Epidermal melanocyte (primary cell): Measurements from ENCODE around the gene MAGED2.
"Not testable (repeated sequence)": the region's sequence is repeated elsewhere in the genome, so short reads cannot be mapped to it uniquely, and the experiment has no call there.

Experiments
- DNase-seq: peaks from one replicate; pipeline ENCODE4 v3.0.0; 2011; ENCODE audit warnings: low spot score; ENCODE audit not compliant: insufficient read length

MAGED2 gene, protein sequence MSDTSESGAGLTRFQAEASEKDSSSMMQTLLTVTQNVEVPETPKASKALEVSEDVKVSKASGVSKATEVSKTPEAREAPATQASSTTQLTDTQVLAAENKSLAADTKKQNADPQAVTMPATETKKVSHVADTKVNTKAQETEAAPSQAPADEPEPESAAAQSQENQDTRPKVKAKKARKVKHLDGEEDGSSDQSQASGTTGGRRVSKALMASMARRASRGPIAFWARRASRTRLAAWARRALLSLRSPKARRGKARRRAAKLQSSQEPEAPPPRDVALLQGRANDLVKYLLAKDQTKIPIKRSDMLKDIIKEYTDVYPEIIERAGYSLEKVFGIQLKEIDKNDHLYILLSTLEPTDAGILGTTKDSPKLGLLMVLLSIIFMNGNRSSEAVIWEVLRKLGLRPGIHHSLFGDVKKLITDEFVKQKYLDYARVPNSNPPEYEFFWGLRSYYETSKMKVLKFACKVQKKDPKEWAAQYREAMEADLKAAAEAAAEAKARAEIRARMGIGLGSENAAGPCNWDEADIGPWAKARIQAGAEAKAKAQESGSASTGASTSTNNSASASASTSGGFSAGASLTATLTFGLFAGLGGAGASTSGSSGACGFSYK

DNA sequence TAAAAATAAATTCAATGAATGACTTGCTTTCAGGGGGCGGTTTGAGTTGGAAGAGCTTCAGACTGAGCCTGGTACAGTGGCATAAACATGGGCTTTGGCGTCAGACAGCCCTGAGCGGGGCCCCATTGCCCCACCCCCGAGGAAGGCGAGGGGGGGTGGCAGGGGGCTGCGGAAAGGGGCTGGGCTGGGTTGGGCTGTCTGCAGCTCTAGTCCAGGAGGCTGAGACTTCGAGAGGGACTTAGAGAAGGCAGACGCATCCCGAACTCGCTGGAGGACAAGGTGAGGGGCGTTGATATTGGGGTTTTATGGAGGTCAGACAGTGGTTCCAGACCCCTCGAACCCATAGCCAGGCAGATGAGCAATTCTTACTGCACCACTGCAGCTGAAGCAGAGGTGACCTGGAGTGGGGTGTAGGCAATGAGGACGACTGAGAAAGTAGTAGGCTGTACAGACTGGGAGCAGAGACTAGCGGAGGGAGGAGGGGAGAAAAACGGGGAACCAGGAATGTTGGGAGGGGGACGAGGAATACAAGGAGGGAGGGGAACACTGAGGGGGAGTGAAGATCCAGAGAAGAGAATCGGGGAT, at the start of gene MAGED2:
Gene MAGED2, plus strand, starts transcription at position 222 of the 585 bp plus-strand sequence. CDS start 1,587 bp downstream, outside the sequence.
- DNase-seq, result peak; percentile 34

DNA sequence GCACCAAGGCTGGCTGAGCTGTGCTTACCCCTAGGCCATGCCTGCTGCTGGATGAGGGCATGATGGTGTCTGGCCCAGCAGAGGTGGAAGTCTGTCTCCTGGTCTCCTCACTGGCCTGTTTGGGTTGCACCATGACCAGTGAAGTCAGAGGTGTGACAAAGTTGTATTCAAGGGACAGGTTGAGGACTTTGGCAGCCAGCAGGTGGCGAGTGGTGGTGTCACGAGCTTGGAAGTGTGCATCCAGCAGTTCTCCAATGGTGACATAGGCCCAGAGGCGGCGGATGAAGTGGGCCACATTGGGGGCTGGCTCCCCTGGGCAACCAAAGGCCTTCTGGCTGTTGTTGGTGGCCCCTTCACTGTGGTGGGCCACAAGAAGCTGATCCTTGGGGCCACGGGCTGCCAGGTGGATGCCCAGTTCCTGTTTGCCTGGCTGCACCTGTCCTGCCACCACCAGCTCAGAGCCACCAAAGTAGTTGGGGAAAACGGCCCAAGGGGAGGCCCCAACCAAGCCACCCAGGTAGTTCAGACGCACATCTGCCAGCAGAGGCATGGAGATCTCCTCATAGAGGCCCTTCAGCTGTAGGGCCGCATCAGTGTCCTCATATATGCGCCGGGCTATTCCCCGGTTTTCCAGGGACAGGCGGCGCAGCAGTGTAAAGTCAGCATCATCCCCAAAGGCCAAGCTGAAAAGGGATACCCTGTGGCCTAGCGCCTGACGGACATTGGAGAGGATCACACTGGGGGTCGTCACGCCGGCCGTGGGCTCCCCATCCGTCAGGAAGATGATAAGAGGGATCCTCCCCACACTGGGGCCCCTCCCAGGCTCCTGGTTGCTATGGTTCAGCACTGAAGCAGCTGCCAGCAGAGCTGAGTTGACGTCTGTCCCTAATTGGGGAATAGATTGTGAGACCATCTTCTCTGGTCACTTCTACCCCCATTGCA, 49.2 kb upstream of the MAGED2 start:
- DNase-seq, result no peak

DNA sequence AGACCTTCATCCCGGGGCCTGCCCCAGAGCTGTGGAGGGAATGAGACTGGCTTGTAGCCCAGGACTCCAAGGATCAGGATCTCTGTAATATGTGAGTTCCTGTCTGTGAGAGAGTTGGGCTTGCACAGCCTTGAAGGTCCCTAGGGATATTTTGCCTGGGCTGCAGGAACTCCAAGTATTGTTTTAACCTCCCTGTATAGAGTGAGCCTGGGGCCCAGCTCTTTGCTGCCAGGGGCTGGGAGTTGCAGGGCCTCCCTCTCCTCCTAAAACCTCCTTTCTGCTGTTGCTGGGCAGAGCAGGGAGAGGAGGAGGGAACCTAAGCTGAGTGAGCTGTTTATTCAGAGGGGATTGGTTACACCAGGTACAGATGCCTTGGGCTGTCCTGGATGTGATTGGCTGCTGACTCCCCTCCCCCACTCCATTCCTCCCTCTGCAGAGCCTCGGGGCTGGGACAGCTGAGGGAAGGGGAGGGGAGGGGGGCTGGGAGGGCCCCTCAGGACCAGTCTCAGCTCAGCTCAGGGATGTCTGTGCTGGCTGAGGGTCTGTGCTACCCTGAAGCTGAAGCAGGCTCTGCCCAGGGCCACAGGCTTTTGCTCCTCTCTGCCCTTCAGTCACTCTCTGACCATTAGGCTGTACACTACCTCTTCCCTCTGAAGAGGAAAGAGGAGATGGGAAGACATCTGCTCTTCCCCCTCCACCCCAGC, 33.0 kb upstream of the MAGED2 start:
- not testable (repeated sequence) for DNase-seq

DNA sequence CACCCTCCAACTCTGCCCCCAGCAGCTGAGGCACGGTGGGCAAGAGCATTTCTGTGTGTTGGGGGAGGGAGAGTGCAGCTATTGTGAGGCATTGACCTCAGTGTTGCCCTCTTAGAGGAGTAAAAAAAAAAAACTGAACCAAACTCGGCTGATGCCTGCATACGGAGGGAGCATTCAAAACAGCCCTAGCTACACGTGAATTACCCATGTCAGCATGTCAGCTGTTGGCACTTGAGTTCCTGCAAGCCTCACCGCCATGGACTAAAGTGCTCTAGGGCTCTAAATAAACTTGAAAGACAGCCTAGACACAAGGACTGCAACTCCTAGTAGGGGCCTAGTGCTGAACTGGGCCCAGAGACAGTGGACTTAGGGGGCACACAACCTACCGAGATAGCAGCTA, 31.5 kb upstream of the MAGED2 start:
- no peak for DNase-seq

DNA sequence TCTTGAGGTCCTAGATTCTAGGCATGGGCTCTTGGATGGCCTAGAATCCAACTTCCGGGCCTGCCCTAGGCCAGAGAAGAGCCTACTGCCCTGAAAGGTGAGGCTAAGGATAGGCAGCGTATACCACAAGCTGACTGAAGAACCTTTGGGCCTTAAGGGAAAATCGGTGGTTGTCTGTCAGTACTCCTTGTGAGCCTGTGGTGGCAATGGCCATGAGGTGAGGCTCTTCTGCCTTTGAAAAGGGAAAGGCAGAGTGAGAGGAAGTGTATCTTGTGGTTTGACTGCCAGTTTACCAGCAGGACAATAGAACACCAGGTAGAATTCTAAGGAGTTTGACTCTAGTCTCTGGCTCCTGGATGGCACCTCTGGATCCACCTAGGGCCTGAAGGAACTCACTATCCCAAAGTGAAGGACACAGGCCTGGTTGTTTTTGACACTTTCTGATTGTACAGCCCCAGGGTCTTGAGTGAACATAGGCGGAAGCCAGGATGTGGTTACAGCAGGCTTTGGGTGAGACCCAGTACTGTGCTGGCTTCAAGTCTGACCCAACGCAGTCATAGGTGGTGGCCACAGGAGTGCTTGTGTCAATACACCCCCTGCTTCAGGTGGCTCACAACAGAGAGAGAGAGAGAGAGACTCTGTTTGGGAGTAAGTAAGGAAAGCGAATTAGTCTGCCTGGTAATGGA, 30.4 kb upstream of the MAGED2 start:
- no peak for DNase-seq

DNA sequence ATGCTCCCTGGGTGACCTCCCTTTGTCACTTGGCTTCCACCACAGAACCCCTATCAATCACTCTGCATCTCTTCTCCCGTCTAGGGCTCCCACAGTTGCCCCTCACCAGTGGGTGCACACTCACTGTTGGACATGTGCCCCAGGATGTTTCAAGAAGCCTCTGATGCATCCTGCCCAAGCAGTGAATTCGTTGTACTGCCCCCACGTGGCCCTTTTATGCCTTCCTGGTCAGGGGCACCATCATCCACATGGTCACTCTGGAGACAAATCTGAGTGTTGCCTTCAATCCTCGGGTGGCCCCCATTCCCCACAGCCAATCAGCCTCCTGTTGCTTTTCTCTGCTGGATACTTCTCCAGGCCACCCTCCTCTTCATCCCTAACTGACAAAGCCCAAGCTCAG, 21.6 kb upstream of the MAGED2 start:
- DNase-seq, result no peak

DNA sequence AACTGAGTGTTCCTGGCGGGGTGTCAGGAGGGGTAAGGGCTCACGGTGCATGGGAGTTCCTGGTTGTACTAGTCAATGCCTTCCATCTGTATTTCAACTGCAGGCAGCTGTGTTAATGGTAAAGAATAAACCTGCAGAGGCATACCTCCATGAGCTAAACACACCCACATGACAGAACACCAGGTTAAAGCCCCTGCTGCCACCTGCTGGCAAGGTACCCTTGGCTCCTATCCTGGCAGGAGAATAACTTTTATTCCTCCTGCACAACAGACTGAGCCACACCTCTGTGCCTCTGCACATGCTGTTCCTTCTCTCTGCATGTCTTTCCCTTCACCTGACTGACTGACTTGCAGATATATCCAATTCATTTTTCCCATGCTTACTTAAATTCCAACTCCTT, 20.6 kb upstream of the MAGED2 start:
- no peak for DNase-seq

DNA sequence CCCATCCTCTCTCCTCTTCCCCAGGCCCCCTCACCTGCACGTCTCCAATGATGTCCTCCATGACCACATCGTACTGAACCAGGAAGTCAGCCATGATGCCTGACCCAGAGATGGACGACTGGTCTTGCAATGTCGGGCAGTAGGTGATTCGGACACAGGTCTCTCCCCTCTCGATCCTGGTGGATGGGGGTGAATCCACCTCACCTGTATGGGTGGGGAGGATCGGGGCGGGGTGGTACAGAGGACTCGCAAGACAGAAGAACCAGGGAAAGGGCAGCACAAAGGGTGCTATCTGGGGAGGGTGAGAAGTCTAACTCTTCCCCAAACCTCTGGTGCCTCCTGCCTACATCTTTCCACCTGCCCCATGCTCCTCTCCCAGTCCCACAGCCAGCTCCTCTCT, 19.1 kb upstream of the MAGED2 start:
- no peak for DNase-seq

DNA sequence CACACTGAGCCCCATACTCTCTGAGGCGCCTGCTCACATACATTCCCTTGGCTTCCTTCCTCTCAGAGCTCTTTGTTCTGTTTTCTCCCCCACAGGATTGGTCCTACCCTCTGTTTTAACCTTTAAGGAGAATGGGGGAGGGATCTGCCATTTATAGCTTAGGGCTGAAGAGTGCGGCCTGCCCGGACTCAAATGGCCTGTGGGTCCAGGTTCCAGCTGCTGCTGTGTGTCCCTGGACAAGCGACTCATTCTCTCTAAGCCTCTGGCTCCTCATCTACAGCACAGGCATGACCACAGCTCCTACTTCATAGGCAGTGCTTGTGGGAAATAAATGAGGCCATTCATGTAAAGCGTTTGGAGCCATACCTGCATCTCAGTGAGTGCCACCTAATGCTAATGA, 18.1 kb upstream of the MAGED2 start:
- DNase-seq, result not testable (repeated sequence)

DNA sequence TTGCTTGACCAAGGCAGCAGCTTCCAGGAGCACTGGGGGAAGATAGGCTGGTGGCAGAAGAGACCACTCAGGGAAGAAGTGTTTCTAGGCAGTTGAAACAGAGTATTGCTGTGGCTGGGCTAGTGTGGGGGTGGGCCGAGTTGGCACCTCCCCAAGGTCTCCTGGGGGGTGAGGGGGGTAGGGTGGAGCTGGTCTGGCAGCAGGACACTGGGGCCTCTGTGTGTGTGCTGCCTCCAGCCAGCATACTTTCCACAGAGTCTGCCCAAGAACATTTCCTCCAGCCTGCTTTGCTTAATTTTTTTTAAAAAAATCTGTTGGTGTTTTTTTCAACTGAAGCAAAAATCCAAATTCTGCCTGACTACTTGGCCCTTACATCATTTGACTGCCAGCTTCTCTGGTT, 13.5 kb upstream of the MAGED2 start:
- no peak for DNase-seq

DNA sequence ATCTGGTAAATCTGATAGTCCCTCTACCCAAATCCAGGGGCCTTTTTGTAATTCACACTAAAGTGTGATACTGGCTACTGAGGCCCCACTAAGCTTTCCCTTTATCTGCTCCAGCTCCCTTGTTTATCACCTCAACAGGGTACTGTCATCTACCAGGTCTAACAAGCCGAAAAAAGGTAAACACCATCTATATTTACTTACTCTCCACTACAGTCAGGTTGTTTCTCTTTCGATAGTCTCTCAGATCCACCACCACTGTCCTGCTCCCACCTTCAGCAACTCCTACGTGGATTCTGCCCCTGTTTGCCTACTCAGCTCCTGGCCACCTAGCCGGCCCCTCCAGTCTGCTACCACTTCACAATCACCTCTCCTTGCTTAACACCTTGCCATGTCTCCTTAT, 12.8 kb upstream of the MAGED2 start:
- no peak for DNase-seq

DNA sequence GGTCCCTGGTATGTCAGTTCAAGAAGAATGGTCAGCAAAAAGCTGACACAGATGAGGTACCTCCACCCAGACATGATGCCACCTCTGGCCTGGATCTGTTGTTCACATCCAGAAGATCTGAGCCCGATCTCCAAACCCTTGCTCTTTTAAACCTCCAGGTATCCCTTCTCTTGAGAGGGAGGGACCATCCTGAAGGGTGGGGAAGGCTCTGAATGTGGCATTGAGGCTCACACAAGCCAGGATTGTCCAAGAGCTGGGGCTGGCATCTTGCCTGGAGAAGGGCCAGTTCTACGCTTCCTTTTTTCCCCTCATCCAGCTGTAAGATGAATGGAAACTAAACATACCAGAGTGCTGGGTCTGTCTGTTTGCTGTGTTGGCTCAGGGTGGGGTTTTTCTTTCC, 9.4 kb upstream of the MAGED2 start, which contains the start of gene ITIH6:
Gene ITIH6, minus strand, starts transcription at position 119 of the 400 bp plus-strand sequence. Its CDS starts 45 bp downstream, at position 74.
- no peak for DNase-seq

DNA sequence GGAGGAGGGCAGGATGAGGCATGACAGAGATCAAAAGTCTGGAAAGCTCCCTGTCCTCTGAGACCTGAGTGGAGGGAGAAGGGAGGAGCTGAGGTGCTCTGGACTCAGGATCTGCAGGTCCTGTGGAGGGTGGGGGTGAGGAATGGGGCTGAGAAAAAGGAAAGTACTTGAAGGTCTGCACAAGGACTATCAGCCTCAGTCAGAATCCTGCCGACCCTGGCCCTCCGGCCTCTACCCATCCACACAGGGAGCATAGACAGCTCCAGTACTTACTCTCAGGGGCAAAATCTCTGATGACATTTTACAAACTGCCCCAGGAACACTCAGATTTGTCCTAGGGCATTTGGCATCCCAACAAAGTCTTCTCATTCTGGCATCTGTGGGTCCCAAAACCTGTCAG, 8.5 kb upstream of the MAGED2 start:
- no peak for DNase-seq

DNA sequence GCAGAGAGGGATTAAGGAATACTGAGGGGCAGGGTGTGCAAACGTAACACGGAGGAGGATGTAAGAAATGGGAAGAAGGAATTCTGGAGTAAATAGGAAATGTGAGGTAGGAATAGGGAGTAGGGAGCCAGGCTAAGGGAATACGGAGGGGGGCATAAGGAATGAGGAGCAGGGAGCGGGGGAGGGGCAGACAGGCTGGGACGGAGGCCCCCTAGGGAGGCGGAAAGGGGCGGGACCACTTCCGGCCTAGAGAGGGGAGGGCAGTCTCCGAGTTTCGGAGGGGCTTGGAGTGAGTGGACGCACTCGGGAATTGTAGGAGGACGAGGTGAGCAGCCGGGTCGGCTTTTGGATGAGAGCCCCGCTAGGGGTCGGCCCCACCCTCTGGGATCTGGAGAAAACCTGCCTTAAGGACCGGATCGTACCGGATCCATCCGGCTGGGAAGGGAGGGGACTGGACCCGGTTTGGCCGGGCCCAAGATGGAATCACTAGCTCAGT, 612 bp downstream of the MAGED2 start:
- DNase-seq, result peak; percentile 23

DNA sequence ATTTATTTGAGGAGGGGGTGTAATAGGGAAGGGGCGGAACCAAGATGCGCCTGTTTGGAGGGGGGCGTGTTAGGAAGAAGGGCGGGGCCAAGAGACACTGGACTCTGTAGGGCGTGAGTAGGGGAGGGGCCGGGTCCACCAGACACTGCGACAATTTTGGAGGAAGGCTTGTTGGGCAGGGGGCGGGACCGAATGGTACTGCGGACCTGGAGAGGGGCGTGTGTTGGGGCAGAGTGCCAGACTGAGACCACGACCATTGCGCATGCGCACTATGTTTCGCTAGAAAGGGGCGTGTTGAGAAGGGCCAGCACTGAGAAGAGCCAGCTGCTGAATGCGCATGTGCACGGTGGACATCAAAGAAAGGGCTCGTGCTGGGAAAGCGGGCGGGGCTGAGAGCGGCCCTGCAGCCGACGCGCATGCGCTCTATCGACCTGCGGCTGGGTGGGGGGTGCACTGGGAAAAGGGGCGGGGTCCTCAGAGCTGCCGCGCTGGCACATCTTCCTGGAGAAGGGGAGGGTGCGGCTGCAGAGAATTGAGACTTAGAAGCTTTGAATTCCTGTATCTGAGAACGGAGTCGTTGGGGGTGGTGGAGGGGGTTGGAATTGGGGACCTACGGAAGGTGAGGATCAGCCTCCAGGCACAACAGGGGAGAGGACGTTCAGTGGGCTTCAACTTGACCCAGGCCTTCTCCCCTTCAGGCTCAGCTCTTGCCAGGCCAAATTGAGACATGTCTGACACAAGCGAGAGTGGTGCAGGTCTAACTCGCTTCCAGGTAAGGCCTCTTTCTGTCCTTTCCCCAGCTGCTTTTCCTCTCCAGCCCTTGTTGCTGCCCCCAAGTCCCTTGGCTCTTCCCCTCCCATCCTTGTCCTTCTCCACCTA, 1.3 kb downstream of the MAGED2 start:
- peak; percentile 77 for DNase-seq

DNA sequence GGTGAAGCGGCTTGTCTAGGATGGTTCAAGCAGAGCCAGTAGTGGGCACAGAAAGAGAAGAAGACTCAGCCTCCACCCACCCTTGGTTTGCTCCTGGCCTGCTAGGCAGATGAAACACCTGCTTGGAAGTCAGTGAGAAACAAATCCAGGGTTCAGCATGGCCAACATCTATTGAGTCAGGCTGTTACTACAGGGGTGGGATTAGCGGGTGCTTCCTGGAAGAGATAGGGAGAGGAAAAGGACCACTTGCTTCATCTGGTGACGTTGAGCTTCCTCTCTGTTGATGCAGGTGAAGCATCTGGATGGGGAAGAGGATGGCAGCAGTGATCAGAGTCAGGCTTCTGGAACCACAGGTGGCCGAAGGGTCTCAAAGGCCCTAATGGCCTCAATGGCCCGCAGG, 3.0 kb downstream of the MAGED2 start:
- DNase-seq, result no peak

DNA sequence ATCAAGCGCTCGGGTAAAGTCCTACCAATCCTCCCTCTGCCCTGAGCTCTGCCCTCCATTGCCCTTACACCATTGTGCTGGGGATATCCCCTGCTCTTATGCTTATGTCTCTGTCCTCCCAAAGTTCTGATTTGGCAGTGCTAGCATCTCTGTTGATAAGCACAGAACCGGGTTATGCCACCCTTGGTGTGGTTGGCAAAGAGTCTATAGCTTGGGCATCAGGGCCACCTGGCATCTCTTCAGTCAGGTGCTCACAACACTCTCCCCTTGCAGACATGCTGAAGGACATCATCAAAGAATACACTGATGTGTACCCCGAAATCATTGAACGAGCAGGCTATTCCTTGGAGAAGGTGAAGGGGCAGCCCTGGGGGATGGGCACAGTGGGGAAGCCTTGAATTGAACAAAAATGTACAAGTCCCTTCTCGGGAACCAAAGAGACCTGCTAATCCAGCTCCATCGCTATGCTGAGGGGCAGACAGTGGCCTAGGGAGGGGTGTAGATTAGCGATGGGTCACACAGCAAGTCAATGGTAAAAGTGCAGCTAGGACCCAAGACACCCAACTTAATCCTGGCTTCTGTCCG, 3.8 kb downstream of the MAGED2 start:
- no peak for DNase-seq

DNA sequence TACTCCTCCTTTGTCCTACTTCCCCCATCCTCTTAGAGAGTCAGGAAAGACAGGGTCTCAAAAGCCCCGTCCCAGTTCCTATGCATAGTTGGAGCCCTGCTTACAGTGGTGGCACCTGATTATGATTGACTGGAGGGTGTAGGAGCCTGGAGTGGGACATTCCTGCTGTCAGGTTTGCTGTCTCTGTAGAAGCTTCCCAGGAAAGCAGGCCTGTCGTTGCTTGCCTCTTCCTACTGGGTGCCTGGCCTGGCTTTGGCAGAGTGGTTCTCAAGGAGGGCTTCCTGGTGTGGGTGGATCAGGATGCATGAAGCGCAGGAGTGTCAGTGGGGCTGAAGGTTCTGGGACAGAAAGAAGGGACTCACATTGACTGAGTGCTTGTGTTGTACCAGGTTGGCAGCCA, 4.8 kb downstream of the MAGED2 start:
- no peak for DNase-seq
